NAMALWA (cell line): ENCODE results near the gene GNAL.
"Not testable (repeated sequence)": the region's sequence is repeated elsewhere in the genome, so short reads cannot be mapped to it uniquely, and the experiment has no call there.

Experiments
- DNase-seq: peaks from one replicate; pipeline ENCODE4 v3.0.0-alpha.2; 2015; ENCODE audit warnings: low spot score

The GNAL gene

GRCh38 chr18:11877497-11878135, 188.6 kb downstream of the GNAL start:
- DNase-seq: no peak

DNA sequence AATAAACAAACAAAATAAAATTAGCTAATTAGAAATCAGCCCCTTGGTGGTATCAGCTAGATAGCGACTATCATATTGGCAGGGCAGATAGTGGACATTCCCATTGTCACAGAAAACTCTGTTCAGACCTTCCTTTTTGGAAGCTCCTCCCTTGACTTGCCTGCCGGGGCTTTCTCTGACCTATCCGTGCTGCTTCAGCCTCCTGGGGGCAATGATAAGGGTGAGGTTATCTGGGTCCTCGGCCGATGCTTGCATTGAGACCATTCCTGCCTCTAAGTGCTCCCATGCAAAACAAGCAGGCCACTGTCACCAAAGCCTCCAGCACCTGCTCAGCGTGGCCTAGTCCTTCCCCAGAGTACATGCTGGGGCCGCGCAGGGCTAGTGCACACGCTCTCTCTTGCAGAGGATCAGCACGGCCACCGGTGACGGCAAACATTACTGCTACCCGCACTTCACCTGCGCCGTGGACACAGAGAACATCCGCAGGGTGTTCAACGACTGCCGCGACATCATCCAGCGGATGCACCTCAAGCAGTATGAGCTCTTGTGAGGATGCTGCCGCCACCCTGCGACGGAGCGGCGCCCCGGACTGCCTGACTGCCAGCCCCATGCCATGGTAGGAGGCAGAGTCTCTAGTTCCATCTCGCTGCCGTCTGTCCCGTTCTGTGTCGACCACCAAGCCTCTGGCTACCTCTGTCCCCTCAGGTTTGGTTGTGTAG, 191.7 kb downstream of the GNAL start:
- DNase-seq: no peak

DNA sequence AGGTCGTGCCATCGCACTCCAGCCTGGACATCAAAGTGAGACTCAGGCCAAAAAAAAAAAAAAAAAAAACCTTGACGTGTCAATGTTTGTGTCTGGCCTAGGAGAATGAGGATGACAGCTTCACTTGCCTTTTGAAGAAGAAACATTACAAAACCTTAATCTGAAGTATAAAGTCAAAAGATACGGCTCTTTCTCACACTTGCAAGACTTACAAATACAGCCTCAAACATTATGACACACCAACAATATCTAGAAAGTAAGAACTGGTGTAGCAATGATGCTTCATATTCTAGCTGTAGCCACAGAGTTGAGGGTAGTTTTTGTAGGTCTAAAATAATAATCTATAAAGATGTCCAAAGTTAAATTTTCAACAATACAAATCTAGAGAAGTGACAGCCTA, 193.6 kb downstream of the GNAL start:
- DNase-seq: no peak

- DNase-seq: peak; percentile 50
These were observed 194.1 kb downstream of the GNAL start for GRCh38 chr18:11883153-11883552.

DNA sequence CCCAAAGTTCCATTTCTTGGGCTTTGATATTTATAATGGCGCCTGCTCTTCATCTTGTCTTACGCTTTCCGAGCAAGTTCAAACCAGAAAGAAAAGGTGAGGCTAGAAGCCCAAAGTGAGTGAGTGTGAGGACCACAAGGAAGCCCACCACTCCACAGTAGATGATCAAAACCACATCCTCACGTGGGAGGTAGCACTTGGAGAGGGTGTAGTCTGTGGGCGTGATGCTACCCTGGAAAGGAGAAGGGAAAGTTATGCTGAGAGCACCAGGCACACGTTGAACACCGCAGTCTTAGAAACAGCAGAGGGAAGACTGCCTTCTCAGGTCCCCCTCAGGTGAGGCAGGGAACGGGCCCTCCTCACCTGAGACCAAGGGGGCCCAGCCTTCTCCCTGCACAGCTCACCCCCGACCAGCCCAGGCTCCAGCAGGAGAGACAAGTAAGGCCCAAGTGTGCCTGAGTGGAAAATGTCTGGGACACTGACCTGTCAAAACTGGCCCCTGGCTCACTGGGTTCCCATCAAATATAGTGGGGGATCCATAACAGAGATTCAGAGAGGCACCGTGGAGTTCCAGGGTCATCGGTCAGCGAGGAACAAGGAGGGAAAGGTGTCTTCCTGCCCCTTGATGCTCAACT, 195.4 kb downstream of the GNAL start:
- DNase-seq: no peak

DNA sequence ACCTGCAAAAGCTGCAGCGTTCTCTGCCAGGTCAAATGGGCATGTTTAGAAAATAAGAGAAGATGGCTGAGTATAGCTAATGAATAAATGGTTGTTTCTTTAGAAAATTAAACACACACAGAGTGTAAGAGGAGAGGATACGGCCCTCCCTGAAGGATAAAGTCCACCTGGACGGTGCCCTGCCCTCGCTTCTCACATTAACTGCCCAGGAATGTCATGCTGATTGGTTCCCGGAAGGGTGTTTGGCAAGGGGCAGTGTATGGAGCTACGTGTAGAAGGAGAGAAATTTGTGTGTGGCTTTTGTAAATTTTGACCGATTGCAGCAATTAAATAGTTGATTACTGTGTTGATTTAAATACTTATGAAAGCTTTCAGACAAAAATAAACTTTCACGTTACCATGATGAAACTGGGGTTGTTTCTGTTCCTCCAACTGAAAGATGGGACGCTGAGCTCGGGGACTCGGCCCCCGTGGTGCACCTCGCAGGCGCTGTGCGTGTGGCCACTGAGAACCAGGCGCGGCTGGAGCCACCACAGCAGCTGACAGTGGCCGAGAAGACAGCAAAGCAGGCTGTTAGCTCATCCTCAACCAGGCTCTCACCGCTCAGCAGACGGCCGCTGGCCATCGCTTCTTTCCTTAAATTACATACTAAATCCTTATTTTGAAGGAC, 196.3 kb downstream of the GNAL start:
- no peak for DNase-seq

GRCh38 chr18:11886577-11887110, 197.6 kb downstream of the GNAL start:
- no peak for DNase-seq

DNA sequence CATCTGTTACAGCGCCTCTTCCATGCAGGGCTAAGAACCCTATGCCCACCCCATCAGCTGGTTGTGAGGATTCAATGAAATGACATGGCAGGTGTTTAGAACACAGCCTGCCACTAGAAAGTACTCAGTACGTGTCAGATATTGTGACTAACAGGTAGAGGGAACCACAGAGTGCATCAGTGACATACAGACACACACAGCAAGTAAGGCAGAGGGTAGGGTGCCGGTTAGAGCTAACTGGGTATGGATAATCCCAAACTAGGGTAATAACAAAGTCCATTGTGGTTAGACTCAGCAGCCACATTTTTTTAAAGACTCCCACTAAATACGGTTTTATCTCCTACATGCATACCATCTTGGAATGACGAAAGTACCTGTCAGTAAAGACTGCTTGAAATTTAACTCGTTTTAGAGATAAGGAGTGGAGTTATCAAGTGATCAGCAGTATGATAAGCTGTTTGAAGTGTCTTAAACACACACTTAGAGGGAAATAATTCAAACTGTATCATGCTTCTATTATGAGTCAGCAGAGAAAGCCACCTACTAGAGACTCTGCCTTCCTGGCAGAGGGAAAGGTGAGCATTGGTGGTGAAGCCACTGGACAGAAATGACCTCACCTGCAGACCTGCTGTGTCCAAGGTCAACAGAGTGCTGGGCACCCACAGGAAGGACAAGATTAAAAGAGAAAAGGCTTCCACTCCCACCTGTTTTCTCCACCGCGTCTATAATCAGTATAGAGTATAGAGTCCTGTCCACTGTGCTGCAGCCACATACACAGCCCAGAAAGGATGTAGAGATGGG, 198.5 kb downstream of the GNAL start:
- no peak for DNase-seq

GRCh38 chr18:11888726-11889125, 199.7 kb downstream of the GNAL start:
- DNase-seq: no peak

GRCh38 chr18:11889284-11889683, 200.2 kb downstream of the GNAL start:
- no peak for DNase-seq

DNA sequence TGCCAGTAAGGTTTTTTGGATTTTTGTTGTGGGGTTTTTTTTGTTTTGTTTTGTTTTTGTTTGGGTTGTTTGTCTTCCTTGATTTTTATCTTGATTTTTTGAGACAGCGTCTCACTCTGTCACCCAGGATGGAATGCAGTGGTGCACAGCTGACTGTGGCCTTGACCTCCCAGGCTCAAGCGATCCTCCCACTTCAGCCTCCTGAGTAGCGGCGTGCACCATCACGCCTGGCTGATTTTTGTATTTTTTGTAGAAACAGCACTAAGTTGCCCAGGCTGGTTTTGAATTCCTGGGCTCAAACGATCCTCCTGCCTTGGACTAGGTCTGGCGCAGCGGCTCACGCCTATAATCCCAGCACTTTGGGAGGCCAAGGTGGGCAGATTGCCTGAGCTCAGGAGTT, 202.7 kb downstream of the GNAL start:
- no peak for DNase-seq

DNA sequence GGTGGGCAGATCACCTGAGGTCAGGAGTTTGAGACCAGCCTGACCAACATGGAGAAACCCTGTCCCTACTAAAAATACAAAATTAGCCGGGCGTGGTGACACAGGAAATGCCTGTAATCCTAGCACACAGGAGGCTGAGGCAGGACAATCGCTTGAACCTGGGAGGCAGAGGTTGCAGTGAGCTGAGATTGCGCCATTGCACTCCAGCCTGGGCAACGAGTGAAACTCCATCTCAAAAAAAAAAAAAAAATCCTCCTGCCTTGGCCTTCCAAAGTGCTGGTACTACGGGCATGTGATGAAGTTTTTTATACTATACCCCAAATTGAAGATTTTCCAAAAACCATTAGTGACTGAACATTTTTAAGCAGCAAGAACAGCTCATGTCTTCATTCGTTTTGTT, 203.4 kb downstream of the GNAL start:
- DNase-seq: not testable (repeated sequence)

DNA sequence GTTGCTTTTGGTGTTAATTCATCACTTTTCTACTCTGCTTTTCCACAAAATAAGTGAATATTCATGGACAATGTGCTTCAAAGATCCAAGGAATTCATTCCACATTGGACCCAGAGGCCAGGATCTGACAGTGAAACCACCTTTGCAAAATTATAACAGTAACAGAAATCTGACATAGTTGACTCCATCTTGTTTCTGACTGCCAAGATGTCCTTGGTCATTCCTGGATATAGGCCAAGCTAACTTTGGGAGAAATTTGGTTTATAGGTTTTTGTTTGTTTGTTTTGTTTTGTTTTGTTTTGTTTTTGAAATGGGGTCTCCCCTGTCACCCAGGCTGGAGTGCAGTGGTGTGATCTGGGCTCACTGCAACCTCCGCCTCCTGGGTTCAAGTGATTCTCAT, 208.7 kb downstream of the GNAL start:
- DNase-seq: no peak

- no peak for DNase-seq
These were observed 210.0 kb downstream of the GNAL start for GRCh38 chr18:11899063-11899462.

DNA sequence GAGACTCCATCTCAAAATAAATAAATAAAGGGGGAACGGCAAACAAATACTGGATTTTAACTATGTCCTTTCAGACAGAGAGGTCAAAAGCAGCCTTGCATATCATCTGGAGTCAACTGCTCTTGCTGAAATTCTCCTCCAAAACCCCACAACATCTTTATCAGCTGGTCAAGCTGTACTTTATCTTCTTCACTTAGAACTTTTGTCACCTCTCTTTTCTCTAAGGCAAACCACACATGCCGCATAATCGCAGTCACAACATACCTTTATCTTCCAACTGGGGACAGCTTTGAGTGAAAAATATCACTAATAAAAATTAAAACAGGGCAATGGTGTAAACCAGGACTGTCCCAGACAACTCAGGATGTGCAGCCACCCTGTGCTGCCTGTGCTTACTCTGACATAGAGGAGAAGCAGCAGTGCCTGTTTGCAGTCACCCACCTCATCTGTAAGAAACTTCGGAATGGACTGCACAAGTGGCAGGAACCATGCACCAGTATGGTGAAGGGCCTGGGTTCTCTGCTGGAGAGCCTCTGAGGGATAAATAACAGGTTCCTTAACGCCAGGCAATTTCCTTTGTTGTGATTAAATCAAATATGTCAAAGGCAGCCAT, 212.9 kb downstream of the GNAL start:
- DNase-seq: no peak

GRCh38 chr18:11902522-11903292, 213.6 kb downstream of the GNAL start:
- DNase-seq: no peak

- no peak for DNase-seq
These were observed 216.5 kb downstream of the GNAL start for GRCh38 chr18:11905613-11906012.

- DNase-seq: no peak
These were observed 217.1 kb downstream of the GNAL start for GRCh38 chr18:11906176-11906575.

- no peak for DNase-seq
These were observed 218.1 kb downstream of the GNAL start for GRCh38 chr18:11906926-11907874.
